Germinal center (tissue), 1 donor: ENCODE measurements around the gene PARD3.
"Not testable (repeated sequence)": the region's sequence is repeated elsewhere in the genome, so short reads cannot be mapped to it uniquely, and the experiment has no call there.

Source experiments
- DNase-seq: peaks from one replicate; pipeline ENCODE4 v3.0.0; 2012; ENCODE audit warnings: mixed read lengths, low spot score

PARD3 gene

DNA sequence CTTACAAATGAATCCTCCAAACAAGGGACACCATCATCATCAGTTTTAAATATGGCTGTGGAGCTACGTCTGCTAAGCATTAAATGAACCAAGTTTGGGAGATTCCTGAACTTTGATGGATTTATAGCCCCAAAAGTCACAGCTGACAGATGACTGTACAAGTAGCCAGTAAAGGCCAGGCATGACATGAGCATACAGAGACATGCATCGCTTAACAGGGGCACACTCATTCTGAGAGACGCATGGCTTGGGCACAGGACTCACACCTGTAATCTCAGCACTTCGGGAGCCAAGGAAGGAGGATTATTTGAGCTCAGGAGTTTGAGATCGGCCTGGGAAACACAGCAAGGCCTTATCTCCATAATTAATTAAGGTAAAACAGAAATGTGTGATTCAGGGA lies 166.2 kb downstream of the PARD3 start:
- no peak for DNase-seq

DNA sequence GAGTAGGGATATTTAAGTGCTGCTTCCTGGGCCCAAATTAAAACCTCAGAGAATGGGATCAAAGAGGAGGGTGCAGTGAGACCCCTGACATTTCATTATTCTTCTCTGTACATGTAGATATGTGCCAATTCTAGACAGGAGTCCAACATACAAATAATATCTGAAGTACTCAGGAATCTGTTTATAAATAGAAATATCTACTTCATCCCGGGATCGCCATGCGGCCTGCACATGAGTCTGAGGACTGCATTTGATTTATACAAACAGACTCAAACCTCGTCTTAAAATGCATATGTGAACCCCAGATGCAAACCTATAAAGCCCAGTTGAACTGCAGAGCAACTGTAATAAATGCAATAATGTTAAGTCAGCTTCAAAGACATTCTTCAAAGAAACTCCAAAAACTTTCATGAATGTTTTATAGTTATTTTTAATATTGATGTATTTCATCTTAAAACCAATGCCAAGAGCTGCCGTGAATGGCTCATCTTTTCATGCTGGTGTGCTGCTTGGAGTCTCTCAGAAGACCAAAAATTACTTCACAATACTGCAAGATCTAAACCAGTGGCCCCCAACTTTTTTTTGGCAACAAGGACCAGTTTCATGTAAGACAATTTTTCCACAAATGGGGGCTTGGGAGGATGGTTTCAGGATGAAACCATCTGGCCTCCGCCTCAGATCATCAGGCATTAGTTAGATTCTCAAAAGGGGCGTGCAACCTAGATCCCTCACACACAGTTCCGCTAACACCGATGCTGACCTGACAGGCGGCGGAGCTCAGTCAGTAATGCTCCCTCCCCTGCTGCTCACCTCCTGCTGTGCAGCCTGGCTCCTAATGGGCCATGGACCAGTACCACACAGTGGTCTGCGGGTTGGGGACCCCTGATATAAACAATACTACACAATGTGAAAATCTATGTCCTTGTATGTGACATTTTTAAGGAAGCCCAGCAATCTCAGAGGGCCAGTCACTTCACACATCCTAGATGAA lies 166.9 kb downstream of the PARD3 start:
- DNase-seq, result no peak

DNA sequence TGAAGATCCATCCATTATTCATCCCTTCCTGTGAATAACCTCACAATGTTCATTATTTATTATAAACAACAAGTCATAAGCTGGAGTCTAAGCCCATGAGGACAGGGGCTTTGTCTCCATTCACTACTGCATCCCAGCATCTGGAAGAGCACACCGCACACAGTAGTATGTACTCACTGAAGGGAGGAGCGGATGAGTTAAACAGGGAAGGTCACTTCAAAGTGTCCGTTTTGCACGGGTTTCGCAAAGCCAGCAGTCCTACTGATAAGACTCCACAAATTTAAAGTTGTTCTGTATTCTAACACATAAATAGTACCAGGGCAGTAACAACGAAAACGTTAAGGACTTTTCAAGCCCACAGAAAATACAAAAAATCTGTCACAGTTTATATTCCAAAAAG lies 167.9 kb downstream of the PARD3 start:
- no peak for DNase-seq

DNA sequence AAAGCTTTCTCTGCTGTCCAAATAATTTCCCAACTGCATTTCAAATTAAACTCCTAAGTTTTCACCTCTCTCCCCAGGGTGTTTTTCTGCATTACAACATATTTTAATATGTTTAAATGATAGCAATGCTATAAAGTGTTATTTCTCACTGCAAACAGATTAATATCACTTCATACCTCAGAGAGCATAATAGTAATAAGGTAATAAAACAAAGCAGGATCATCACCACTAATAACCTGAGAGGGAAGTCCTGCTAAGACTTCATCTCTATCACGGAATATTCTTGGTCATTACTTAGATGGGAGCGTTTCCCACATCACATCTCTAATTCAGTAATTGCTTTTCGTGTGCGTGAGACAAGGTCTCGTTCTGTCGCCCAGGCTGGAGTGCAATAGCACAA lies 168.8 kb downstream of the PARD3 start:
- DNase-seq, result no peak

DNA sequence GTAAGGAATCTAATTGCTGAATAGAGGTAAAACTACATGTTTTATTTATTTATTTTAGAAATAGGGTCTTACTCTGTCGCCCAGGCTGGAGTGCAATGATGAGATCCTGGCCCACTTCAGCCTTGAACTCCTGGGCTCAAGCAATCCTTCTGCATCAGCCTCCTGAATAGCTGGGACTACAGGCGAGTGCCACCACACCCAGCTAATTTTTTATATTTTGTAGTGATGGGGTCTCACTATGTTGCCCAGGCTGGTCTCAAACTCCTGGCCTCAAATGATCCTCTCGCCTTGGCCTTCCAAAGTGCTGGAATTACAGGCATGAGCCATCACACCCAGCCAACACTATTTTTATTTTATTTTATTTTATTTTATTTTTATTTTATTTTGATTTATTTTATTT lies 170.3 kb downstream of the PARD3 start:
- not testable (repeated sequence) for DNase-seq

- no peak for DNase-seq
These were observed 170.9 kb downstream of the PARD3 start for GRCh38 chr10:34644224-34644623.

DNA sequence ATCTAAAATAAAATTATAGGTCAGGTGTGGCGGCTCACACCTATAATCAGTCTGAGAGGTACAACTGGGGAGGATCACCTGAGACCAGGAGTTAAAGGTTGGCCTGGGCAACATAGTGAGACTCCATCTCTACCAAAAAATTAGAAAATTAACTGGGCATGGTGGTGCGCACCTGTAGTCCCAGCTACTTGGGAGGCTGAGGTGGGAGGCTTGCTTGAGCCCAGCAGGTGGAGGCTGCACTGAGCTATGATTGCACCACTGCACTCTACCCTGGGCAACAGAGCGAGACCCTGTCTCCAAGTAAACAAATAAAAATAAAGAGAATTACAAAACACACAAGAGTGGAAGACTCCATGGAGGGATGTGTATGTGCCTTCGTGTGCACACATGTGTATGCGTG lies 171.5 kb downstream of the PARD3 start:
- DNase-seq, result no peak

DNA sequence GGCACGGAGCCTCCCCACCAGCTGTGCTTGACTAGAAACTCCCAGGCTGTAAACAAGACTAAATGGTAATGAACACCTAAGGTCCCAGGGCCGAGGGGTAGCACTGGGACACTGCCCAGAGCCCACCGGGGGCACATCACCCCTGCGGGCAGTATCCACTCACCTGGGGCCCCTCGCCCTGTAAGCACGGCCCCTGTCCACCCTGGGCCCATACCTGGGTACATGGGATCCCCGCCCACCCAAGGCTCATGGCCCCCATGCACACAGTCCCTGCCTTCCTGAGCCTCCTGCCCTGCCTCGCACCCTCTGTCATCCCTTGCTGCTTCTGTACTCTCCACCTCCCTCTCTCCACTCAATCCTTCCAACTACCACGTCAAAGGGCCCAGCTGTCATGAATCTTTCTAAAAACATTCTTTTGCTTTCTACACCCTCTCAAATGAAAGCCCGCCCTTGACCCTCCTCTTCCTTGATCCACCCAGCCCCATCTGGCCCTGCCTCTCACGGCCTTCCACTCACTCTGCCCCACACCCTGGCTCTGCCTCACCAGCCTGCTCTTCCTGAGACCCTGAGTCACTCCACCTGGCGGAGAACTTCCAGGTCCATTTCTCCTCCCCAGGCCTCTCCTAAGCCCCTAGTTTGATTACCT lies 173.1 kb downstream of the PARD3 start:
- no peak for DNase-seq

- DNase-seq, result no peak
These were observed 173.8 kb downstream of the PARD3 start for GRCh38 chr10:34641147-34641912.

GRCh38 chr10:34638406-34639054 lies 176.6 kb downstream of the PARD3 start:
- DNase-seq, result peak; percentile 40

GRCh38 chr10:34637418-34637911 lies 177.6 kb downstream of the PARD3 start:
- peak; percentile 68 for DNase-seq

- DNase-seq, result no peak
These were observed 180.0 kb downstream of the PARD3 start for GRCh38 chr10:34635111-34635510.

- no peak for DNase-seq
These were observed 181.7 kb downstream of the PARD3 start for GRCh38 chr10:34633374-34633773.

DNA sequence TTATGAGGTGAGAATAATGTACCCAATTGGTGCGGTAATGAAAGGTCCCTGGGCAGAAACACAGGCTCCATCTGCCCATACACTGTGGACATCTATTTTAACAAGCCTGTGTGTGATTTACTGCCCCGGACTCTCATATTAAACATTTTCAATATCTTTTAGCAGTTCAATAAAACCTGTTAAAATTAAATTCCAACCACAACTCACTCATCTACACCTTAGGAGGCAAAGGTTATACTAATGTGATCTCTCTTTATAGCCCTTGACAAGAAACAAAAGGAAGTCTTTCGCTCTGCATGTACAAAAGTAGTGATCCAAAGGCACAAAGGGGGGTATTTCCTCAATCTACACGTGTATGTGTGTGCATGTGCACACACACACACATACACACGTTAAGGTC lies 186.0 kb downstream of the PARD3 start:
- DNase-seq, result no peak

GRCh38 chr10:34628174-34628796 lies 186.8 kb downstream of the PARD3 start:
- no peak for DNase-seq

DNA sequence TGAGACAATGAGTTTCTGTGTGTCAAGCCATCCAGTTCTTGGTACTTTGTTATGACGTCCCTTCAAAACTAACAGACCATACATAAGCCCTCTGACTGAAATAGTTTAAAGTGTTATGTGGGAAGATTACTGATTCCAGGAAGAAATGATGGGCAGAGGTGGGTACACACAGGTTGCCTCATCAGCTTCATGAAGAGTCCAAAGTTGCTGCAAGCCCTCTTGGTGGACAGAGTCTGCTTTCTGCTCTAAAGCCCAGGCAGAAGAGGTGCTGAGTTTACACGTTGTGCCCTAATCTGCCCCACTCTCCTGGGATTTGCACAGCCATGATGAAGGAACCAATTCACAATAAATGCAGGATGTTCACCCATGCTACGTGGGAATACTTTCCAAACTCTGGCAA lies 187.4 kb downstream of the PARD3 start:
- DNase-seq, result no peak

- peak; percentile 27 for DNase-seq
These were observed 187.8 kb downstream of the PARD3 start for GRCh38 chr10:34627331-34627730.

DNA sequence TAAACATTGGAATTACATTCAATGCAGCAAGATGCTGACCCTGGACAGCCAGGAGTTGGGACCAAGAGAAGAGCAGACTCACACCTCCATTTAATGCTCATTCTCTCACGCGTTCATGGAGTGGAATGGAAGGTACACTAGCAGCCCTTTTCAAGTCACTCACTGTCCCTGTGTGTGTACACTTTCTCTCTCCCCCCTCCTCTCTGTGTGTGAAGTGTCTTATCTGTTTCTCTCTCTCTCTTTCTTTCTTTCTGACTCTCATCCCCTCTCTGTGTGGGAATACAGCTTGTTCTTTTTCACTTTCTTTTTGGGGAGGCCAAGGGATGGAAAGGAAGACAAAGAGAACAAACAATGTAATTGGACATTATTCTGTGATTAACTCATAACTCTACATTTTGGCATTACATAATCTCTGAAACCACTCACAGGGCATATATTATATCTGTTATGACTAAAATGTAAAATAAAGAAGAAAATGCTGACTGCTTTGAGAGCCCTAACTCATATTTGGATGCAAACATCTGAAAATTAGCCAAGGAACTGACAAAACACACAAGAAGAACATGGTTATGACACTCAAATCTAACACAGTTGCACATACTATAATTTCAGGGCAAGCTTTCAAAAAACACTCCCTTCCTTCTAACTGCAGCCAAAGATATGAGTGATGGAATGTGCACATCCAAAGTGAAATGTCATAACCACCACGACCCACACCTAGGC lies 188.8 kb downstream of the PARD3 start:
- no peak for DNase-seq

GRCh38 chr10:34624323-34625153 lies 190.6 kb downstream of the PARD3 start:
- DNase-seq, result no peak

DNA sequence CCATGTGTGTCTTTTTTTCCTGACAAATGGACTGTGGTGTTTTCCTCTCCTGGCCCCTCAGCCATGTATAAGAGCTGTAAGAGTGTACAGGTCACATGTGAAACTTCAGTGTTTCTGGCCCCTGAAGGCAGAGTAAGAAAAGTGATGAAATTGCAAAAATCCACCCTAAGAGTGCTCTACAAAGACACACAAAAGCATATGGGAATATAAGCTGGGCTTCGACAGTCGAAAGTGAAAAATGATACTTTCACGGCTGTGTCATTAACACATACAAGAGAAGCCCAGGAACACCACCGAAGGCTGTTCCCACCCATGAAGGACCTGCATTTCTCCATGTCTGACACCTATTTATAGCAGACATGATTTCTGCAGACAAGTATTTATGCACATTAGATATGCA lies 192.2 kb downstream of the PARD3 start:
- no peak for DNase-seq
